Esophagus muscularis mucosa (tissue), 4 donors: ENCODE results near the gene AP1S3.

Source experiments
- CTCF ChIP-seq, 3 experiments: fragments of 200-600 bp in 2 of 3; fragments of 450-650 bp in 1 of 3; sonication (generic) in 2 of 3; IDR thresholded peaks; one replicate each; pipeline ENCODE4 v1.5.1; 2017 to 2019; ENCODE audit warnings: antibody characterized with exemption in 3 of 3, mild to moderate bottlenecking in 2 of 3, moderate library complexity in 1 of 3
- EP300 ChIP-seq: sonication (generic); formaldehyde crosslinking; IDR thresholded peaks from one replicate; pipeline ENCODE4 v1.6.1; 2017; ENCODE audit warnings: antibody characterized with exemption
- POLR2A ChIP-seq: fragments of 450-650 bp; IDR thresholded peaks from one replicate; pipeline ENCODE4 v1.6.1; 2017; ENCODE audit warnings: antibody characterized with exemption, moderate library complexity, mild to moderate bottlenecking, low read depth

GRCh38 chr2:223846515-223846914 is 9.1 kb upstream of the AP1S3 start:
- TF ChIP-seq EP300: no peak
- no peak for TF ChIP-seq CTCF (IDR thresholded peaks at IDR 0.05)
- no peak for TF ChIP-seq POLR2A
